Bronchial epithelial cell (primary cell): ENCODE results near the gene BCAS2. TPM values are rescaled to one million over a fixed set of nuclear protein-coding genes. Genes with fewer than 3 reads are reported as not detected.
"Not testable (repeated sequence)": the region's sequence is repeated elsewhere in the genome, so short reads cannot be mapped to it uniquely, and the experiment has no call there.

Experiments used
- DNase-seq: peaks from one replicate; pipeline ENCODE4 v3.0.0-alpha.2; 2010; ENCODE audit warnings: low read depth
- FAIRE-seq: peaks from 2 replicates; lab custom pipeline; 2011; peaks lifted over from hg19 to GRCh38; lab: Jason Lieb, UNC
- H3K27me3 ChIP-seq: 2 replicates; pipeline ENCODE4 v1.5.1; 2011; ENCODE audit warnings: low read length; ENCODE audit not compliant: control insufficient read depth, insufficient read depth
- H3K36me3 ChIP-seq: 2 replicates; pipeline ENCODE4 v1.5.1; 2011; ENCODE audit warnings: low read length; ENCODE audit not compliant: control insufficient read depth, insufficient read depth
- H3K4me3 ChIP-seq: 2 replicates; pipeline ENCODE4 v1.5.1; 2011; ENCODE audit warnings: mild to moderate bottlenecking, low read depth, low read length, control low read depth
- total RNA-seq: library from RNA; depleted of rRNA; stranded (reverse); fragments of >200 nt; gene quantifications from 2 replicates; pipeline ENCODE4 v1.2.1, GENCODE V29; 2014
- TF ChIP-seq, protein P1 (sequence below): IDR thresholded peaks from 2 replicates; pipeline ENCODE4 v1.5.1; 2011; ENCODE audit warnings: mild to moderate bottlenecking, moderate library complexity, low read length, control low read depth, inconsistent platforms; ENCODE audit not compliant: insufficient read depth, severe bottlenecking

Gene BCAS2
- total RNA-seq, 1 donor from 2014 or later, result 75.8 TPM

GRCh38 chr1:114574365-114574764 is 7.0 kb downstream of the BCAS2 start:
- TF ChIP-seq, protein P1, sequence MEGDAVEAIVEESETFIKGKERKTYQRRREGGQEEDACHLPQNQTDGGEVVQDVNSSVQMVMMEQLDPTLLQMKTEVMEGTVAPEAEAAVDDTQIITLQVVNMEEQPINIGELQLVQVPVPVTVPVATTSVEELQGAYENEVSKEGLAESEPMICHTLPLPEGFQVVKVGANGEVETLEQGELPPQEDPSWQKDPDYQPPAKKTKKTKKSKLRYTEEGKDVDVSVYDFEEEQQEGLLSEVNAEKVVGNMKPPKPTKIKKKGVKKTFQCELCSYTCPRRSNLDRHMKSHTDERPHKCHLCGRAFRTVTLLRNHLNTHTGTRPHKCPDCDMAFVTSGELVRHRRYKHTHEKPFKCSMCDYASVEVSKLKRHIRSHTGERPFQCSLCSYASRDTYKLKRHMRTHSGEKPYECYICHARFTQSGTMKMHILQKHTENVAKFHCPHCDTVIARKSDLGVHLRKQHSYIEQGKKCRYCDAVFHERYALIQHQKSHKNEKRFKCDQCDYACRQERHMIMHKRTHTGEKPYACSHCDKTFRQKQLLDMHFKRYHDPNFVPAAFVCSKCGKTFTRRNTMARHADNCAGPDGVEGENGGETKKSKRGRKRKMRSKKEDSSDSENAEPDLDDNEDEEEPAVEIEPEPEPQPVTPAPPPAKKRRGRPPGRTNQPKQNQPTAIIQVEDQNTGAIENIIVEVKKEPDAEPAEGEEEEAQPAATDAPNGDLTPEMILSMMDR, result no peak
- H3K27me3 ChIP-seq, result no peaks in the 10 kb centered on the region
- H3K36me3 ChIP-seq, result peaks cover 20% of the 10 kb centered on the region
- no peak for DNase-seq
- no peak for FAIRE-seq
- H3K4me3 ChIP-seq, result no peak overlapping the region

- no peaks in the 10 kb centered on the region for H3K27me3 ChIP-seq
- no peak overlapping the region for H3K4me3 ChIP-seq
- TF ChIP-seq, protein P1, result no peak
- no peak for FAIRE-seq
- no peak for DNase-seq
- peaks cover 4% of the 10 kb centered on the region for H3K36me3 ChIP-seq
Observed at GRCh38 chr1:114564141-114564540, 17.3 kb downstream of the BCAS2 start.

- DNase-seq, H3K27me3 ChIP-seq, FAIRE-seq, H3K36me3 ChIP-seq, H3K4me3 ChIP-seq: not testable (repeated sequence)
Observed at GRCh38 chr1:114562978-114563510, 18.4 kb downstream of the BCAS2 start.

- H3K4me3 ChIP-seq, result no peak overlapping the region
- no peak for FAIRE-seq
- TF ChIP-seq, protein P1, result no peak
- no peaks in the 10 kb centered on the region for H3K36me3 ChIP-seq
- no peaks in the 10 kb centered on the region for H3K27me3 ChIP-seq
- DNase-seq, result no peak
Observed at GRCh38 chr1:114561333-114561732, 20.1 kb downstream of the BCAS2 start.

GRCh38 chr1:114559356-114559755 is 22.1 kb downstream of the BCAS2 start:
- no peak for DNase-seq
- Histone ChIP-seq H3K4me3 (no peak overlapping the region), H3K36me3 (no peaks in the 10 kb centered on the region), H3K27me3 (no peaks in the 10 kb centered on the region)
- TF ChIP-seq, protein P1, result no peak
- FAIRE-seq, result no peak

GRCh38 chr1:114558544-114558943 is 22.9 kb downstream of the BCAS2 start:
- Histone ChIP-seq H3K27me3 (no peaks in the 10 kb centered on the region), H3K36me3 (no peaks in the 10 kb centered on the region), H3K4me3 (no peak overlapping the region)
- DNase-seq, result no peak
- FAIRE-seq, result no peak
- TF ChIP-seq, protein P1, result peak; percentile 21
